Testis (tissue), 5 donors: ENCODE measurements around the gene LDLRAD4. TPM values are rescaled to one million over a fixed set of nuclear protein-coding genes. Genes with fewer than 3 reads are reported as not detected.

ENCODE experiments used
- DNase-seq: peaks from one replicate; pipeline ENCODE4 v3.0.0-alpha.2; 2019
- H3K27ac ChIP-seq, 2 donors: fragments of 200-600 bp; sonication (generic); one replicate each; pipeline ENCODE4 v1.5.1; 2019
- H3K27me3 ChIP-seq: fragments of 200-600 bp; sonication (generic); one replicate; pipeline ENCODE4 v1.5.1; 2019
- H3K36me3 ChIP-seq: fragments of 200-600 bp; sonication (generic); one replicate; pipeline ENCODE4 v1.5.1; 2017; ENCODE audit warnings: low read depth; ENCODE audit errors: missing control alignments
- H3K4me1 ChIP-seq: fragments of 200-600 bp; sonication (generic); one replicate; pipeline ENCODE4 v1.5.1; 2019
- H3K4me3 ChIP-seq, 2 donors: fragments of 200-600 bp; sonication (generic); one replicate each; pipeline ENCODE4 v1.5.1; 2017 to 2019
- H3K9me3 ChIP-seq: fragments of 200-600 bp; sonication (generic); one replicate; pipeline ENCODE4 v1.5.1; 2017
- CTCF ChIP-seq, 3 experiments: fragments of 450-650 bp in 2 of 3; fragments of 200-600 bp in 1 of 3; sonication (generic) in 1 of 3; IDR thresholded peaks; one replicate each; pipeline ENCODE4 v1.5.1; 2016 to 2019; ENCODE audit warnings: antibody characterized with exemption in 3 of 3, mild to moderate bottlenecking in 2 of 3, moderate library complexity in 1 of 3
- POLR2A ChIP-seq: fragments of 450-650 bp; IDR thresholded peaks from one replicate; pipeline ENCODE4 v1.6.1; 2017; ENCODE audit warnings: antibody characterized with exemption, mild to moderate bottlenecking, moderate library complexity
- WGBS, 2 donors: methylation state at CpG; one replicate each; pipeline ENCODE4 v1.1.5; 2018; 5-methylcytosine and 5-hydroxymethylcytosine counted together
- intact Hi-C: fragments of 100-400 bp; cut with DNase I; formaldehyde crosslinking; loops from one replicate; pipeline ENCODE4 v1.15.1; 2023; ENCODE audit warnings: low total_unique reads
- long read RNA-seq, 2 donors: transcript quantifications; one replicate each; lab custom pipeline, GENCODE V29; 2026
- polyA plus RNA-seq: library from polyadenylated mRNA; stranded (reverse); fragments of 350-450 nt; fragmentation: Illumina TruSeq; extraction: RNeasy Lipid Tissue Mini Kit (QIAGEN cat#74804); gene quantifications from one replicate; pipeline ENCODE4 v1.2.3, GENCODE V29; 2014; ENCODE audit warnings: low read depth, low replicate concordance; ENCODE audit not compliant: insufficient read depth
- total RNA-seq, 2 donors: library from RNA; depleted of rRNA; stranded (reverse); fragments of >200 nt; gene quantifications; one replicate each; pipeline ENCODE4 v1.2.3, GENCODE V29; 2016

Gene LDLRAD4
- total RNA-seq (10 to 100 TPM; 25.9 to 42.2 TPM), polyA plus RNA-seq (22.0 TPM)
- long read RNA-seq, donor 1, full-length matches to known transcripts, result 1 of 18 reads
- long read RNA-seq, donor 1, partial matches to known transcripts, result 17 of 18 reads
- long read RNA-seq, donor 1, other reads (novel, unspliced or antisense), result 0 of 18 reads
- long read RNA-seq, donor 2, result 0 reads

DNA sequence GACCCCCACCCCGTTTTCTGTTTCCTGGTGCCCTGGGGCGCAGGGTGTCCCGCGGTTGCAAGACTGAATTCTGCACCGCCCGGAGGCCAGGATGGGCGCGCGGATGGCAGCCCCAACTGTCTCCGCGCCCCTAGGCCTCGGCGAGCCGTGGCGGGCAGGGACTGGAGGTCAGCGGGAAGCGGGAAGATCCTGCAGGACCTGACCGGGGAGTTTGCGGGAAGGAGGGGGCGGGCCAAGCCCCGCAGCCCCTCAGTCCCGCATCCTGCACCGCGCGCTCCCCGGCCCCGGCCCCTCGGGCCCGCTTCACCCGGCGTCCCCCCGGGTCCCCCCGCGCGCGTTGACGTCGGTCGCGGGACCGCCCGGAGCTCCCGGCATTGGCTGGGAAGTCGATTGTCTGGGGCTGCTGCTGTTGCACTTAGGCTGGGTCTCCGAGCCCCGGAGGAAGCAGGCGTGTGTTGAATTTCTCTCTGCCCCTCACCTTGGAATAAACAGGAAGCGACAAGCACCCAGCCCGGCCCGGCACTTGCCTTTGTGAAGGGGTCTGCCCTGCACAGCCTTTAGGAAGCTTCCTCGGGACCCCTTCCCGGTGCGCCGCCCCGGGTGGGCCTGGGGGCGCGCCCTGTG is at the start of gene LDLRAD4:
Gene LDLRAD4 (plus strand): TSS at position 393 of the 624 bp plus-strand sequence.
- DNase-seq, result peak; percentile 47
- 1% methylated on average over 7 to 52 of the region's 57 CpGs for WGBS, 2 donors
- Histone ChIP-seq H3K4me3 (peak within 1 kb of the TSS; percentile 64 to 72), H3K4me1 (peaks cover 33% of the 10 kb centered on the region), H3K27me3 (no peaks in the 10 kb centered on the region), H3K36me3 (no peaks in the 10 kb centered on the region), H3K27ac (peak within 1 kb of the TSS; percentile 73 to 89), H3K9me3 (no peaks in the 10 kb centered on the region)
- intact Hi-C loops, result loop anchor here (10.0 kb wide), 1 partner anchor 406 kb away; no protein-coding TSS in a partner anchor
- no peak for TF ChIP-seq POLR2A
- no peak for TF ChIP-seq CTCF (IDR thresholded peaks at IDR 0.05)

DNA sequence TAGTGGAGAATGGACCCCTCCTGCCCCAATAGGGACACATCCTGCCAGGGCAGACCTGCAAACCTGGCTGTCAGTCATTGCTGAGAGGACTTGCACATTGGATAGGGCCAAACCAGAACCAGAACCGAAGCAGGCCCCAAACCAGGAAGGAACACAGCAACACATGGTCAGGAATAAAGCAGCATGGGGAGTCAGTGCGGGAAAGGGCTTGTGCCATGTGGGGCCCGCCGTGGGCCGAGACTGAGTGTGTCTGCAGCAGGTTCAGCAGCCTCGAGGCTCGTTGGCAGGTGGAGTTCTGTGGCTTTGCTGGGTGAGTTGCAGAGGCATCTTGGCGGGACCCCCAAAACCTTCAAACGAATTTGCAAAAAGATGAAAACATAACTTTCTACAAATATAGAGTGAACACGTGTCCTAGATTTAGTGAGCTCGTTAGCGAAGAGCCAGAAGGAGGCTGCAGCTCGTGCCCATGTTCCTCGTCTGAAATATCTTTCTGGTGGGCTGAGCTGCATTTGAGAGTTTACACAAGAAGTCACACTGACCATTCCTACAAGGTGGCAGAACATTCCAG is 44.9 kb upstream of the LDLRAD4 start:
- Histone ChIP-seq H3K9me3 (no peaks in the 10 kb centered on the region), H3K4me1 (no peaks in the 10 kb centered on the region), H3K27me3 (no peaks in the 10 kb centered on the region), H3K4me3 (no peak overlapping the region), H3K36me3 (no peaks in the 10 kb centered on the region), H3K27ac (no peak overlapping the region)
- WGBS, 2 donors, result 91 to 92% methylated on average over 14 of the region's 14 CpGs
- no peak for TF ChIP-seq CTCF (IDR thresholded peaks at IDR 0.05)
- no peak for TF ChIP-seq POLR2A
- intact Hi-C loops, result no loop called here
- DNase-seq, result no peak

- no peaks in the 10 kb centered on the region for H3K9me3 ChIP-seq
- intact Hi-C loops, result no loop called here
- 38 to 51% methylated on average over 8 of the region's 8 CpGs for WGBS, 2 donors
- no peak for DNase-seq
- no peak overlapping the region for H3K27ac ChIP-seq
- no peaks in the 10 kb centered on the region for H3K4me1 ChIP-seq
- H3K36me3 ChIP-seq, result no peaks in the 10 kb centered on the region
- H3K27me3 ChIP-seq, result no peaks in the 10 kb centered on the region
- H3K4me3 ChIP-seq, result no peak overlapping the region
- TF ChIP-seq POLR2A (no peak), CTCF (IDR thresholded peaks at IDR 0.05) (no peak)
Measured at GRCh38 chr18:13175266-13175665, 43.3 kb upstream of the LDLRAD4 start.

- no peaks in the 10 kb centered on the region for H3K27me3 ChIP-seq
- H3K9me3 ChIP-seq, result no peaks in the 10 kb centered on the region
- H3K4me3 ChIP-seq, result no peak overlapping the region
- no peaks in the 10 kb centered on the region for H3K36me3 ChIP-seq
- H3K4me1 ChIP-seq, result no peaks in the 10 kb centered on the region
- intact Hi-C loops, result no loop called here
- no peak overlapping the region for H3K27ac ChIP-seq
- DNase-seq, result no peak
- WGBS, 2 donors, result 89 to 90% methylated on average over 6 of the region's 6 CpGs
- TF ChIP-seq POLR2A (no peak), CTCF (IDR thresholded peaks at IDR 0.05) (no peak)
Measured at GRCh38 chr18:13175754-13176210, 42.8 kb upstream of the LDLRAD4 start.
